Stimulated activated CD8-positive, alpha-beta memory T cell treated with anti-CD3 and anti-CD28 coated beads, Interleukin-7, amount 100 ng/mL, for 48 hours (primary cell): ENCODE results near the gene IFT52.
"Not testable (repeated sequence)": the region's sequence is repeated elsewhere in the genome, so short reads cannot be mapped to it uniquely, and the experiment has no call there.

ENCODE experiments used
- DNase-seq, 2 donors: peaks; one replicate each; pipeline ENCODE4 v3.0.0-alpha.2; 2020; ENCODE audit warnings: low read depth in 1 of 2; ENCODE audit errors: extremely low read depth in 1 of 2

The IFT52 gene

GRCh38 chr20:43565758-43566104 is 25.0 kb upstream of the IFT52 start:
- DNase-seq: no peak

GRCh38 chr20:43567477-43567876 is 23.3 kb upstream of the IFT52 start:
- DNase-seq: no peak

- DNase-seq: no peak
These were observed 22.0 kb upstream of the IFT52 start for GRCh38 chr20:43568706-43569105.

GRCh38 chr20:43569282-43569681 is 21.5 kb upstream of the IFT52 start:
- no peak for DNase-seq

- no peak for DNase-seq
These were observed 20.2 kb upstream of the IFT52 start for GRCh38 chr20:43570496-43570895.

- DNase-seq: no peak
These were observed 19.4 kb upstream of the IFT52 start for GRCh38 chr20:43571310-43571709.

- no peak for DNase-seq
These were observed 19.0 kb upstream of the IFT52 start for GRCh38 chr20:43571771-43572170.

GRCh38 chr20:43572891-43573290 is 17.8 kb upstream of the IFT52 start:
- no peak for DNase-seq

- DNase-seq: no peak
These were observed 14.6 kb upstream of the IFT52 start for GRCh38 chr20:43576108-43576507.

- DNase-seq: no peak
These were observed 10.6 kb upstream of the IFT52 start for GRCh38 chr20:43579861-43580793.

GRCh38 chr20:43583133-43583864 is 7.4 kb upstream of the IFT52 start:
- DNase-seq: no peak

- DNase-seq: no peak
These were observed 6.7 kb upstream of the IFT52 start for GRCh38 chr20:43583982-43584432.

- no peak for DNase-seq
These were observed 6.1 kb upstream of the IFT52 start for GRCh38 chr20:43584448-43585136.

GRCh38 chr20:43586641-43587040 is 4.1 kb upstream of the IFT52 start:
- DNase-seq: no peak

GRCh38 chr20:43588526-43588925 is 2.2 kb upstream of the IFT52 start:
- not testable (repeated sequence) for DNase-seq

GRCh38 chr20:43590036-43590391 is 723 bp upstream of the IFT52 start:
- DNase-seq: no peak

GRCh38 chr20:43601960-43602359 is 11.2 kb downstream of the IFT52 start:
- DNase-seq: not testable (repeated sequence)

GRCh38 chr20:43603124-43603523 is 12.4 kb downstream of the IFT52 start:
- DNase-seq: no peak

GRCh38 chr20:43605715-43606114 is 15.0 kb downstream of the IFT52 start:
- DNase-seq: no peak

- not testable (repeated sequence) for DNase-seq
These were observed 16.5 kb downstream of the IFT52 start for GRCh38 chr20:43607278-43607677.

- DNase-seq: no peak
These were observed 40.9 kb downstream of the IFT52 start for GRCh38 chr20:43631598-43631997.
